Liver (tissue), 3 donors: Measurements from ENCODE around the gene TEDC2.

Experiments used
- ATF3 ChIP-seq: IDR thresholded peaks from 2 replicates; pipeline ENCODE4 v1.6.1; 2016; ENCODE audit warnings: antibody characterized with exemption
- CTCF ChIP-seq: fragments of 150-350 bp; IDR thresholded peaks from 2 replicates; pipeline ENCODE4 v1.5.1; 2017; ENCODE audit warnings: improper control_type of control experiment, low read depth, low read length; ENCODE audit not compliant: missing input control
- REST ChIP-seq: IDR thresholded peaks from 2 replicates; pipeline ENCODE4 v1.6.1; 2016; ENCODE audit warnings: antibody characterized with exemption, mild to moderate bottlenecking
- YY1 ChIP-seq: IDR thresholded peaks from 2 replicates; pipeline ENCODE4 v1.6.1; 2016; ENCODE audit warnings: antibody characterized with exemption, mild to moderate bottlenecking
- TF ChIP-seq, protein P1 (sequence below): IDR thresholded peaks from 2 replicates; pipeline ENCODE4 v1.6.1; 2016; ENCODE audit warnings: antibody characterized with exemption
- donor health status: healthy.
- donor health status: healthy.

- no peak for TF ChIP-seq ATF3
- no peak for TF ChIP-seq CTCF
- TF ChIP-seq REST, result no peak
- TF ChIP-seq, protein P1, sequence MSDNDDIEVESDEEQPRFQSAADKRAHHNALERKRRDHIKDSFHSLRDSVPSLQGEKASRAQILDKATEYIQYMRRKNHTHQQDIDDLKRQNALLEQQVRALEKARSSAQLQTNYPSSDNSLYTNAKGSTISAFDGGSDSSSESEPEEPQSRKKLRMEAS, result no peak
- TF ChIP-seq YY1, result no peak
Measured at GRCh38 chr16:2470603-2471015, 10.7 kb downstream of the TEDC2 start.
